Adrenal gland (tissue), 12 donors: ENCODE data around the gene UNC13D. TPM values are rescaled to one million over a fixed set of nuclear protein-coding genes. Genes with fewer than 3 reads are reported as not detected.

Experiments
- DNase-seq, 7 donors: peaks; one replicate each; pipeline ENCODE4 v3.0.0-alpha.2; 2019 to 2020
- H3K27ac ChIP-seq, 5 donors: fragments of 200-600 bp; sonication (generic) in 4 of 5; 1 replicate in 3 of 5; 2 replicates in 2 of 5; pipeline versions ENCODE4 v1.5.1 to v1.8.0; 2016 to 2020; ENCODE audit warnings: mild to moderate bottlenecking in 1 of 5
- H3K27me3 ChIP-seq: fragments of 200-600 bp; 2 replicates; pipeline ENCODE4 v1.8.0; 2021
- H3K36me3 ChIP-seq, 2 donors: fragments of 200-600 bp; replicated peaks in 1 of 2; 1 replicate in 1 of 2; 2 replicates in 1 of 2; pipeline versions ENCODE4 v1.5.1 to v1.8.0; 2018 to 2022
- H3K4me1 ChIP-seq, 2 donors: fragments of 200-600 bp; replicated peaks in 1 of 2; 1 replicate in 1 of 2; 2 replicates in 1 of 2; pipeline versions ENCODE4 v1.5.1 to v1.8.0; 2018 to 2021
- H3K4me3 ChIP-seq, 4 donors: fragments of 200-600 bp; sonication (generic) in 3 of 4; one replicate each; pipeline ENCODE4 v1.5.1; 2016 to 2018
- H3K9me3 ChIP-seq, 3 donors: fragments of 200-600 bp; sonication (generic) in 1 of 3; replicated peaks in 1 of 3; 1 replicate in 2 of 3; 2 replicates in 1 of 3; pipeline versions ENCODE4 v1.5.1 to v1.8.0; 2016 to 2021
- POLR2A ChIP-seq, 2 donors: fragments of 450-650 bp; IDR thresholded peaks; one replicate each; pipeline ENCODE4 v1.6.1; 2017; ENCODE audit warnings: antibody characterized with exemption in 2 of 2, mild to moderate bottlenecking in 2 of 2, moderate library complexity in 1 of 2
- WGBS, 4 donors: extraction: QIAGEN DNeasy Blood & Tissue Kit in 2 of 4; methylation state at CpG; one replicate each; pipeline versions ENCODE4 v1.1.5 to v1.1.7; 2013 to 2017; 5-methylcytosine and 5-hydroxymethylcytosine counted together
- intact Hi-C, 2 donors: fragments of 100-400 bp; cut with DNase I; formaldehyde crosslinking; loops; one replicate each; pipeline versions ENCODE4 v1.14.1 to v1.15.0; 2022 to 2023
- polyA plus RNA-seq, 3 donors: library from polyadenylated mRNA; stranded (reverse); fragments of 200-250 nt in 2 of 3; fragments of 350-450 nt in 1 of 3; fragmentation: Illumina TruSeq in 1 of 3; extraction: RNeasy Lipid Tissue Mini Kit (QIAGEN cat#74804) in 1 of 3; gene quantifications; one replicate each; pipeline ENCODE4 v1.2.3, GENCODE V29; 2013 to 2014
- total RNA-seq, 9 donors: library from RNA; depleted of rRNA in 4 of 9; stranded (reverse); fragments of >200 nt in 4 of 9; fragments of 120-200 nt in 1 of 9; fragmentation: NEBNext Ultra II Directional in 1 of 9; extraction: Animal tissue kit (Norgen Biotek cat#: 25700) in 1 of 9; gene quantifications; one replicate each; pipeline versions ENCODE4 v1.1.0 to v1.2.4, GENCODE V29; 2013 to 2023
- TF ChIP-seq, protein P1 (sequence below), 6 experiments: fragments of 450-650 bp in 4 of 6; fragments of 200-600 bp in 2 of 6; sonication (generic) in 1 of 6; IDR thresholded peaks; 1 replicate in 5 of 6; 2 replicates in 1 of 6; pipeline versions ENCODE4 v1.5.1 to v1.8.0; 2016 to 2021; ENCODE audit warnings: antibody characterized with exemption in 6 of 6, mild to moderate bottlenecking in 2 of 6, moderate library complexity in 1 of 6
- donor health status: healthy with polysubstance abuse.
- donor health status: Bipolar disorder and iron deficiency.
- donor health status: DM: yes; HTN: yes; CAD: no.
- donor health status: DM: no; HTN: no; CAD: no.
- donor health status: DM: no; HTN: no; CAD: no.
- donor health status: DM: yes; HTN: yes; CAD: no.

The UNC13D gene
- total and polyA plus RNA-seq, 12 donors, result 3.0 to 47.5 (median 13.8) TPM

DNA sequence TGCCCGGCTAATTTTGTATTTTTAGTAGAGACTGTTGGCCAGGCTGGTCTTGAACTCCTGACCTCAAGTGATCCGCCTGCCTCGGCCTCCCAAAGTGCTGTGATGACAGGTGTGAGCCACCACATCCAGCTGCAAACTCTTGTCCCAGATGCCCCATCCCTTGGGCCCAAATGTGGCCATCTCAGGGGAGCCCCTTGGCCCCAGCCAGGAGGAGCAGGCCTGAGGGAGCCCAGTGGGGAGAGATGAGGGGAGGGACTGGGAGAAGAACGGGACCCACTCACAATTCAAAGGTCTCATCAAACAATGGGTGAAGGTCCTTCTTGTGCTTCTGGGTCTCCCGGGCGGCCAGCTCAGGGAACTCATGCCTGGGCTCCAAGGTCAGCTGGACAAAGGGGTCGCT, 14.5 kb downstream of the UNC13D start:
- intact Hi-C loops, result loop anchor here in 1 of 2 donors (5.0 to 10.0 kb wide), 2 partner anchors 37 to 65 kb away; partner anchors contain the start of gene GALK1
- H3K9me3 ChIP-seq, result no peaks in the 10 kb centered on the region
- WGBS, 4 donors, result 62 to 85% (median 78%) methylated on average over 4 to 7 of the region's 7 CpGs
- peaks cover 0 to 18% of the 10 kb centered on the region in 2 donors for H3K36me3 ChIP-seq
- no peak for TF ChIP-seq POLR2A (IDR thresholded peaks at IDR 0.05)
- TF ChIP-seq, protein P1, sequence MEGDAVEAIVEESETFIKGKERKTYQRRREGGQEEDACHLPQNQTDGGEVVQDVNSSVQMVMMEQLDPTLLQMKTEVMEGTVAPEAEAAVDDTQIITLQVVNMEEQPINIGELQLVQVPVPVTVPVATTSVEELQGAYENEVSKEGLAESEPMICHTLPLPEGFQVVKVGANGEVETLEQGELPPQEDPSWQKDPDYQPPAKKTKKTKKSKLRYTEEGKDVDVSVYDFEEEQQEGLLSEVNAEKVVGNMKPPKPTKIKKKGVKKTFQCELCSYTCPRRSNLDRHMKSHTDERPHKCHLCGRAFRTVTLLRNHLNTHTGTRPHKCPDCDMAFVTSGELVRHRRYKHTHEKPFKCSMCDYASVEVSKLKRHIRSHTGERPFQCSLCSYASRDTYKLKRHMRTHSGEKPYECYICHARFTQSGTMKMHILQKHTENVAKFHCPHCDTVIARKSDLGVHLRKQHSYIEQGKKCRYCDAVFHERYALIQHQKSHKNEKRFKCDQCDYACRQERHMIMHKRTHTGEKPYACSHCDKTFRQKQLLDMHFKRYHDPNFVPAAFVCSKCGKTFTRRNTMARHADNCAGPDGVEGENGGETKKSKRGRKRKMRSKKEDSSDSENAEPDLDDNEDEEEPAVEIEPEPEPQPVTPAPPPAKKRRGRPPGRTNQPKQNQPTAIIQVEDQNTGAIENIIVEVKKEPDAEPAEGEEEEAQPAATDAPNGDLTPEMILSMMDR (IDR thresholded peaks at IDR 0.05), result no peak
- peaks cover 8 to 17% of the 10 kb centered on the region in 2 donors for H3K4me1 ChIP-seq
- no peak overlapping the region for H3K27ac ChIP-seq
- no peak for DNase-seq
- no peaks in the 10 kb centered on the region for H3K27me3 ChIP-seq
- no peak overlapping the region for H3K4me3 ChIP-seq

DNA sequence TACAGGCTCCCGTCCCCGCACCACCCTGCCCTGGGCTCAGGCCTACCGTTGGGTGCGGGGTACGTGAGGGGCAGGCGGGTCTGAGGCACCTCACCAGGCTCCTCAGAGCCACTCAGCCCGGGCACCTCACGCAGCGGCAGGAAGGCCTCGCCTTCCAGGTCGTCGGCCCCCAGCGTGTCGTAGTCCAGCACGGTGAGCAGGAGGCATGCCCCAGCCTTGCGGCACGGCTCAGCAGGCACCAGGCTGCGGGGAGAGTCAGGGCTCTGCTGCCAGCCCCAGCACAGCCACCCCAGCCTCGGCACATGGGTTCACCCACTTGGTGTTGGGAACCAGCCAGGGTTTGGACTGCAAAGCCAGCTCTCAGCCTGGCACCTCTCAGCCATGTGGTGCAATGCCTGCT, 15.5 kb downstream of the UNC13D start:
- intact Hi-C loops, result loop anchor here in 1 of 2 donors (5.0 to 10.0 kb wide), 2 partner anchors 36 to 64 kb away; partner anchors contain the start of gene GALK1
- WGBS, 4 donors, result 83 to 95% (median 93%) methylated on average over 13 to 19 of the region's 19 CpGs
- no peak for DNase-seq
- no peaks in the 10 kb centered on the region for H3K27me3 ChIP-seq
- no peak overlapping the region for H3K4me3 ChIP-seq
- peaks cover 8 to 17% of the 10 kb centered on the region in 2 donors for H3K4me1 ChIP-seq
- no peak overlapping the region for H3K27ac ChIP-seq
- TF ChIP-seq, protein P1 (IDR thresholded peaks at IDR 0.05), result no peak
- TF ChIP-seq POLR2A (IDR thresholded peaks at IDR 0.05), result no peak
- H3K9me3 ChIP-seq, result no peaks in the 10 kb centered on the region
- peaks cover 0 to 22% of the 10 kb centered on the region in 2 donors for H3K36me3 ChIP-seq

DNA sequence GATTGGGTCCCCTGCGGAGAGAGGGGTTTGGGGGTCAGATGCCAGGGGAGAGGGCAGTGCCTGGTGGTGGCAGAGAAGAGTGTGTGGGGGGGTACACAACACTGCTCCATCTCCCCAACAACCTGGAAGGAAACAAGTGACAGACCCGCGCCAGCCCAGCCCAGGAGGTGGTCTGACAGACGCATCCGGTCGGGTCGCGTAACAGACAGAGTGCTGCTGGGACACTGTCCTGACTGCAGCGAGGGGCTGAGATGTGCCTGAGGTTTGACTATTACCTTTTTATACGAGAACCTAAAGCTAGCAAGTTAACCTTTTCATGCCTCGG, 16.2 kb downstream of the UNC13D start:
- intact Hi-C loops, result loop anchor here in 1 of 2 donors (5.0 to 10.0 kb wide), 2 partner anchors 36 to 63 kb away; partner anchors contain the start of gene GALK1
- Histone ChIP-seq H3K4me3 (peak overlapping the region in 1 of 4 donors; percentile 35), H3K36me3 (peaks cover 0 to 29% of the 10 kb centered on the region in 2 donors), H3K27ac (peak overlapping the region in 4 of 5 donors; percentile 32 to 84 (median 61)), H3K4me1 (peaks cover 8 to 17% of the 10 kb centered on the region in 2 donors), H3K27me3 (no peaks in the 10 kb centered on the region), H3K9me3 (no peaks in the 10 kb centered on the region)
- no peak for TF ChIP-seq POLR2A (IDR thresholded peaks at IDR 0.05)
- TF ChIP-seq, protein P1 (IDR thresholded peaks at IDR 0.05), result no peak
- WGBS, 4 donors, result 48 to 76% (median 57%) methylated on average over 3 to 11 of the region's 11 CpGs
- no peak for DNase-seq

DNA sequence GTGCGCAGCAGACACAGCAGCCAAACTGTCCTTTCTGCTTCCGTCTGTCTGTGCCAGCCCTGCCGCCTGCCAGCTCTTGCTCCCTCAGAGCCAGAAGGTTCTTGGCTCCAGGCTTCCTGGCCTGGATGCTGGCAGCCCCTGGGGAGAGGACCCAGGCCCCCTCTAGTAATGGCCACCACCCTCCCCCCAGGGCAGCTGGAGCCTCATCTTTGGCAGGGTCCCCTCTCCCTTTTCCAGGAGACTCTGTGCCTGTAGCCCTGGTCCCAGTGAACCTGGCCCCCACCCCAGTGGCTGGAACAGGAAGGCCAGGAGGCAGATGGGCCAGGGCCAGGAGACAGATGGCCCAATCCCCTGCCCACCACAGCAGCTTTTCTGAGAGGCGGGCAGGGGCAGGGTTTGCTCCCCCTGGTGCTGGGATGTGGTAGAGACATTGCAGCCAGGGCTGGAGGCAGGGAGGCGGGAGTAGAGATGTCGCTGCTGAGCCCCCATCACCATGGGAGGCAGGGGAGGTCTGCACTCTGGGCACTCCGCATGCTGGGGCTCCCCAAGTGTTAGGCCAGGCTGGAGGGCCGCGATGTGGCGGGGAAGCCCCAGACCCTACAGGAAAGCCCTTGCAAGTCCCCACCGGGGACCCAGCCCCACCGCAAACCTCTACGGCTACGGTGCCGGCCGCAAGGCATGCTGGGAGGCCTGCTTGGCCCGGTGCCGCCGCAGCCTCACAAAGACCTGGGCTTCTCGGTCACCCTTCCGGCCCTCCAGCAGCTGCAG, 16.7 kb downstream of the UNC13D start:
- intact Hi-C loops, result loop anchor here in 1 of 2 donors (5.0 to 10.0 kb wide), 2 partner anchors 35 to 63 kb away; partner anchors contain the start of gene GALK1
- DNase-seq, result peak in 6 of 7 donors; percentile 65 to 88 (median 74)
- peak overlapping the region in 1 of 4 donors; percentile 35 for H3K4me3 ChIP-seq

More for the DNA sequence above, 16.7 kb downstream of the UNC13D start:
- H3K4me1 ChIP-seq, result peaks cover 10 to 17% of the 10 kb centered on the region in 2 donors
- H3K9me3 ChIP-seq, result no peaks in the 10 kb centered on the region
- no peaks in the 10 kb centered on the region for H3K27me3 ChIP-seq
- peaks cover 0 to 34% of the 10 kb centered on the region in 2 donors for H3K36me3 ChIP-seq
- WGBS, 4 donors, result 14 to 48% (median 20%) methylated on average over 3 to 21 of the region's 21 CpGs
- H3K27ac ChIP-seq, result peak overlapping the region in 4 of 5 donors; percentile 45 to 84 (median 64)
- no peak for TF ChIP-seq POLR2A (IDR thresholded peaks at IDR 0.05)
- TF ChIP-seq, protein P1 (IDR thresholded peaks at IDR 0.05), result peak; percentile 61 to 83 (median 67)
